Astrocyte (in vitro differentiated cells and primary cell): ENCODE measurements around the gene MICALL2. TPM values are rescaled to one million over a fixed set of nuclear protein-coding genes. Genes with fewer than 3 reads are reported as not detected.

ENCODE experiments used
- DNase-seq: peaks from one replicate; pipeline ENCODE4 v3.0.0-alpha.2; 2010; ENCODE audit warnings: low read depth
- FAIRE-seq: peaks from 2 replicates; lab custom pipeline; 2011; peaks lifted over from hg19 to GRCh38; lab: Jason Lieb, UNC
- H2AFZ ChIP-seq: 2 replicates; pipeline ENCODE4 v1.6.0; 2012; ENCODE audit warnings: low read depth, low read length, inconsistent platforms
- H3K27ac ChIP-seq: 2 replicates; pipeline ENCODE4 v1.5.1; 2011; ENCODE audit warnings: low read depth, low read length, inconsistent platforms
- H3K27me3 ChIP-seq: 2 replicates; pipeline ENCODE4 v1.6.0; 2011; ENCODE audit warnings: low read length, inconsistent platforms; ENCODE audit not compliant: insufficient read depth
- H3K36me3 ChIP-seq: 2 replicates; pipeline ENCODE4 v1.5.1; 2011; ENCODE audit warnings: low read length, inconsistent platforms; ENCODE audit not compliant: insufficient read depth
- H3K4me1 ChIP-seq: 2 replicates; pipeline ENCODE4 v1.5.1; 2011; ENCODE audit warnings: low read length, inconsistent platforms; ENCODE audit not compliant: insufficient read depth
- H3K4me2 ChIP-seq: 2 replicates; pipeline ENCODE4 v1.6.0; 2012; ENCODE audit warnings: low read length, inconsistent platforms
- H3K4me3 ChIP-seq: 2 replicates; pipeline ENCODE4 v1.5.1; 2011; ENCODE audit warnings: low read depth, mild to moderate bottlenecking, low read length, inconsistent platforms; ENCODE audit not compliant: insufficient read depth
- H3K79me2 ChIP-seq: 2 replicates; pipeline ENCODE4 v1.6.0; 2012; ENCODE audit warnings: mild to moderate bottlenecking, low read length, inconsistent platforms; ENCODE audit not compliant: insufficient read depth
- H3K9ac ChIP-seq: 2 replicates; pipeline ENCODE4 v1.6.0; 2012; ENCODE audit warnings: mild to moderate bottlenecking, low read length, inconsistent platforms
- H3K9me3 ChIP-seq: 2 replicates; pipeline ENCODE4 v1.5.1; 2012; ENCODE audit warnings: low read depth, mild to moderate bottlenecking, low read length, inconsistent platforms; ENCODE audit not compliant: insufficient read depth
- H4K20me1 ChIP-seq: 2 replicates; pipeline ENCODE4 v1.6.0; 2012; ENCODE audit warnings: low read length, inconsistent platforms; ENCODE audit not compliant: insufficient read depth
- H3K27ac Mint-ChIP-seq: one replicate; pipeline ENCODE4 v1.8.0; 2021; ENCODE audit warnings: mild to moderate bottlenecking, mixed read lengths; ENCODE audit not compliant: unreplicated experiment
- H3K27me3 Mint-ChIP-seq: one replicate; pipeline ENCODE4 v1.8.0; 2021; ENCODE audit warnings: low read depth, mixed read lengths; ENCODE audit not compliant: unreplicated experiment
- H3K36me3 Mint-ChIP-seq: one replicate; pipeline ENCODE4 v1.8.0; 2021; ENCODE audit warnings: low read depth, mixed read lengths; ENCODE audit not compliant: unreplicated experiment
- H3K4me1 Mint-ChIP-seq: one replicate; pipeline ENCODE4 v1.8.0; 2021; ENCODE audit warnings: low read depth, mixed read lengths; ENCODE audit not compliant: unreplicated experiment
- H3K4me3 Mint-ChIP-seq: one replicate; pipeline ENCODE4 v1.8.0; 2021; ENCODE audit warnings: mild to moderate bottlenecking, moderate library complexity, mixed read lengths; ENCODE audit not compliant: unreplicated experiment
- H3K9me3 Mint-ChIP-seq: one replicate; pipeline ENCODE4 v1.8.0; 2021; ENCODE audit warnings: mild to moderate bottlenecking, mixed read lengths; ENCODE audit not compliant: unreplicated experiment
- EZH2 ChIP-seq: IDR thresholded peaks from 2 replicates; pipeline ENCODE4 v1.6.1; 2012; ENCODE audit warnings: mild to moderate bottlenecking, low read length, inconsistent platforms; ENCODE audit not compliant: insufficient read depth
- total RNA-seq: library from RNA; stranded (reverse); gene quantifications from 2 replicates; pipeline ENCODE4 v1.2.1, GENCODE V29; 2021
- TF ChIP-seq, protein P1 (sequence below): IDR thresholded peaks from 2 replicates; pipeline ENCODE4 v1.5.1; 2011; ENCODE audit warnings: low read depth, mild to moderate bottlenecking, inconsistent platforms, low read length, moderate library complexity; ENCODE audit not compliant: insufficient read depth

Gene MICALL2
- total RNA-seq, 1 donor from 2014 or later, result 43.4 TPM

DNA sequence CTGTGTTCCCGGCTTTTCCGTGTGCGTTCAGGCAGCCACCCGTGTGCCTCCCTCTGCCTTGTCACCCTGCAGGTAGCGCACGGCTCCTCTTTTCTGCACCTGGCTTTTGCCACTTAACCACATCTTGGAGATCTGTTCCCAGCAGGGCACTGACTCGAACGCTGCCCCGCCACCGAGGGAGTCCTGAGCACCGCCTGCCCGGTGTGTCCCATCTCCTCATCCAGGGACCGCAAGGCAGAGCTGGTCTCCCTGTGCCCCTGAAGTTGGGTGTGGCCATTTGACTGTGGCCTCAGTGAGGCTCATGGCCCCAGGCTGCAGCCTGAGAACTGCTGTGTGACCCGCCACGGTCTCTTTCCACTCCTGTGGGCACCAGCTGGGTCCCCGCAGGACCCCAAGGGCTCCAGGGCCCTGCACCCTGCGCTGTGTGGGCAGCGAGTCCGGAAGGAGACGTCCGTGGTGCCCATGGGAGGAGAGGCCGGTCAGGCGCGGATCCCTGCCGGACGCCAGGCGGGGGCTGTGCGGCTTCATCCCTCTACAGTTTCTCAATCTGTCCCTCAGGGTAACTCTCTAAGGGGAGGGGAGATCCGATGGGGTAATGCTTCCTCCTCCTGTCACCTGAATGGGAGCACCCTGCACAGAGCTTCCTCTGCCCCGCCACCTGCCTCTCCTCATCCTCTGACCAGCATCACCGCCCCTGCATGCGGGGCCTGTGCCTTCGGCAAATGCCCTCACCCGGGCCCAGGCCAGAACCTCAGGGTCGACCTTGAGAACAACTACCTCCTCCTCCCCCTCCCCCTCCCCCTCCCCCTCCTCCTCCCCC lies 46.7 kb upstream of the MICALL2 start:
- Histone ChIP-seq H3K27me3 (no peaks in the 10 kb centered on the region), H3K4me3 (no peak overlapping the region), H2AFZ (no peak overlapping the region), H3K36me3 (peaks cover 5% of the 10 kb centered on the region), H3K27ac (no peak overlapping the region), H3K79me2 (peaks cover 31% of the 10 kb centered on the region), H4K20me1 (peaks cover 28% of the 10 kb centered on the region), H3K9me3 (no peaks in the 10 kb centered on the region), H3K4me1 (peaks cover 8% of the 10 kb centered on the region), H3K9ac (no peak overlapping the region), H3K4me2 (no peak overlapping the region)
- no peak overlapping the region for H3K27ac Mint-ChIP-seq
- H3K27me3 Mint-ChIP-seq, result no peaks in the 10 kb centered on the region
- no peak for FAIRE-seq
- no peak for DNase-seq
- H3K4me3 Mint-ChIP-seq, result peak overlapping the region; percentile 79
- H3K4me1 Mint-ChIP-seq, result peaks cover 2% of the 10 kb centered on the region
- TF ChIP-seq, protein P1, sequence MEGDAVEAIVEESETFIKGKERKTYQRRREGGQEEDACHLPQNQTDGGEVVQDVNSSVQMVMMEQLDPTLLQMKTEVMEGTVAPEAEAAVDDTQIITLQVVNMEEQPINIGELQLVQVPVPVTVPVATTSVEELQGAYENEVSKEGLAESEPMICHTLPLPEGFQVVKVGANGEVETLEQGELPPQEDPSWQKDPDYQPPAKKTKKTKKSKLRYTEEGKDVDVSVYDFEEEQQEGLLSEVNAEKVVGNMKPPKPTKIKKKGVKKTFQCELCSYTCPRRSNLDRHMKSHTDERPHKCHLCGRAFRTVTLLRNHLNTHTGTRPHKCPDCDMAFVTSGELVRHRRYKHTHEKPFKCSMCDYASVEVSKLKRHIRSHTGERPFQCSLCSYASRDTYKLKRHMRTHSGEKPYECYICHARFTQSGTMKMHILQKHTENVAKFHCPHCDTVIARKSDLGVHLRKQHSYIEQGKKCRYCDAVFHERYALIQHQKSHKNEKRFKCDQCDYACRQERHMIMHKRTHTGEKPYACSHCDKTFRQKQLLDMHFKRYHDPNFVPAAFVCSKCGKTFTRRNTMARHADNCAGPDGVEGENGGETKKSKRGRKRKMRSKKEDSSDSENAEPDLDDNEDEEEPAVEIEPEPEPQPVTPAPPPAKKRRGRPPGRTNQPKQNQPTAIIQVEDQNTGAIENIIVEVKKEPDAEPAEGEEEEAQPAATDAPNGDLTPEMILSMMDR, result no peak
- no peak for TF ChIP-seq EZH2
- peaks cover 4% of the 10 kb centered on the region for H3K36me3 Mint-ChIP-seq
- no peaks in the 10 kb centered on the region for H3K9me3 Mint-ChIP-seq

DNA sequence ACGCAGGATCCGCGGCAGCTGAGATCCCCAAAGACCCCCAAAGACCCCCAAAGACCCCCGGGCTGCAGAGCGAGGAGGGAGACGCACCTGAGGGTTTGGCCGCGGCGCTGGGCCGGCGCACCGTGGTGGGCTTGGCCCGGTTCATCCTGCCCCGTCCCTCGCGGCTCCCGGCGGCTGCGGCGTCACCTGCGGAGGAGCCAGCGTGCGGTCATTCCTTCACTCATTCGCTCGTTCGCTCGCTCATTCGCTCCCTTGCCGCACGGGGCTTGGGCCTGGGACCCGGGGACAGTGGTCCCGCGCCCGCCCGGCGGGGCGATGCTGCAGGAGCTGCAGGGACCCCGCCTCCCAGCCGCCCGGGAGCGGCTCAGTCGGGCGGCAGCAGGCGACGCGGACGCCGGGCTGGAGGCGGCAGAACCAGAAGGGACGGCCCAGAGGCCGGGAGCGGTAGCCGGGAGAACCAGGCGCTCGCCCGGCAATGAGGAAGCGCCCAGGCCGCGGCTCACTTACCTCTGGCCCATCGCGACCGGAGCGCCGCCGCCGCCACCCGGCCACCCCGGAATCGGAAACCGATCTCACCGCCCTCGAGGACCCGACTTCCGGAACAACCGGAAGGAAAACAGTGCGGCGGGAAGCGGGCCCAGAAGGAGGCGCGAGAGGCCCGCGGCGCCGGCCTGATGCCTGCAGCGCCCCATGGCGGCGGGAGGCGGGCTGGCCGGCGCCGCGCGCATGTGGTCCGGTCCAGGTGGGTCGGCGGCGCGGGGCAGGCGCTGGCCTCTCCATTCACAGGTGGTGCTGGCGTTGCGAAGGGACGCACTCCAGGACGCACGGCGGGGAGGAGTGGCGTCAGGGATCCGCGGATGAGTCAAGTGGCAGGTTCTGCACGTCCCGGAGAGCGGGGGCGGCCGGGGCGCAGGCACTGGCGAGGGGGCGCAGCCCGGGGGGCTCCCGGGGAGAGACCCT lies 44.8 kb upstream of the MICALL2 start, which contains the start of gene INTS1:
Gene INTS1, minus strand, starts transcription at position 574 of the 960 bp plus-strand sequence. Its CDS starts 429 bp downstream, at position 145.
- Histone ChIP-seq H3K9ac (peak within 1 kb of the TSS; percentile 89), H3K79me2 (peaks cover 37% of the 10 kb centered on the region), H3K4me3 (peak within 1 kb of the TSS; percentile 84), H3K36me3 (peaks cover 5% of the 10 kb centered on the region), H3K4me2 (peak within 1 kb of the TSS; percentile 99), H3K4me1 (peaks cover 8% of the 10 kb centered on the region), H3K27ac (peak within 1 kb of the TSS; percentile 65), H2AFZ (peak within 1 kb of the TSS; percentile 90), H4K20me1 (peaks cover 37% of the 10 kb centered on the region), H3K9me3 (no peaks in the 10 kb centered on the region), H3K27me3 (no peaks in the 10 kb centered on the region)
- peaks cover 2% of the 10 kb centered on the region for H3K4me1 Mint-ChIP-seq
- peaks cover 4% of the 10 kb centered on the region for H3K36me3 Mint-ChIP-seq
- H3K27ac Mint-ChIP-seq, result peak within 1 kb of the TSS; percentile 90
- peak within 1 kb of the TSS; percentile 94 for H3K4me3 Mint-ChIP-seq
- H3K27me3 Mint-ChIP-seq, result no peaks in the 10 kb centered on the region
- FAIRE-seq (no peak), DNase-seq (peak; percentile 76)
- no peak for TF ChIP-seq EZH2
- TF ChIP-seq, protein P1, result peak; percentile 48
- H3K9me3 Mint-ChIP-seq, result no peaks in the 10 kb centered on the region
